Ishikawa (cell line): Measurements from ENCODE around the gene URGCP.
A peak's percentile ranks its signal among the peaks of the same experiment; 100 is the strongest.

Source experiments
- CEBPB ChIP-seq: IDR thresholded peaks from 2 replicates; pipeline ENCODE4 v1.6.1; 2012
- CREB1 ChIP-seq: IDR thresholded peaks from 2 replicates; pipeline ENCODE4 v1.6.1; 2012; ENCODE audit warnings: low read depth
- EGR1 ChIP-seq: IDR thresholded peaks from 2 replicates; pipeline ENCODE4 v1.6.1; 2012
- EP300 ChIP-seq: IDR thresholded peaks from 2 replicates; pipeline ENCODE4 v1.6.1; 2012; ENCODE audit warnings: borderline replicate concordance
- FOXM1 ChIP-seq: IDR thresholded peaks from 2 replicates; pipeline ENCODE4 v1.6.1; 2012; ENCODE audit warnings: low read depth, borderline replicate concordance
- MAX ChIP-seq: IDR thresholded peaks from 2 replicates; pipeline ENCODE4 v1.6.1; 2012
- NFIC ChIP-seq: IDR thresholded peaks from 2 replicates; pipeline ENCODE4 v1.6.1; 2012
- RAD21 ChIP-seq: IDR thresholded peaks from 2 replicates; pipeline ENCODE4 v1.6.1; 2012; ENCODE audit warnings: low read depth
- REST ChIP-seq: IDR thresholded peaks from 2 replicates; pipeline ENCODE4 v1.6.1; 2012; ENCODE audit warnings: low read depth, mild to moderate bottlenecking
- TAF1 ChIP-seq: IDR thresholded peaks from 2 replicates; pipeline ENCODE4 v1.6.1; 2012; ENCODE audit warnings: low read depth, mild to moderate bottlenecking
- TCF12 ChIP-seq: IDR thresholded peaks from 2 replicates; pipeline ENCODE4 v1.6.1; 2012; ENCODE audit warnings: low read depth
- TEAD4 ChIP-seq: IDR thresholded peaks from 2 replicates; pipeline ENCODE4 v1.6.1; 2012
- USF1 ChIP-seq: IDR thresholded peaks from 2 replicates; pipeline ENCODE4 v1.6.1; 2012
- YY1 ChIP-seq: IDR thresholded peaks from 2 replicates; pipeline ENCODE4 v1.6.1; 2012; ENCODE audit warnings: low read depth
- ZBTB7A ChIP-seq: IDR thresholded peaks from 2 replicates; pipeline ENCODE4 v1.6.1; 2012; ENCODE audit warnings: low read depth

URGCP gene

GRCh38 chr7:43944286-43944685, 37.9 kb upstream of the URGCP start:
- no peak for TF ChIP-seq REST
- TF ChIP-seq FOXM1, result no peak
- no peak for TF ChIP-seq CEBPB
- TF ChIP-seq MAX, result no peak
- TF ChIP-seq NFIC, result no peak
- TF ChIP-seq RAD21, result no peak
- TF ChIP-seq EGR1, result no peak
- no peak for TF ChIP-seq USF1
- TF ChIP-seq ZBTB7A, result no peak
- TF ChIP-seq TAF1, result no peak
- no peak for TF ChIP-seq CREB1
- no peak for TF ChIP-seq EP300
- TF ChIP-seq TEAD4, result no peak
- TF ChIP-seq YY1, result no peak
- no peak for TF ChIP-seq TCF12

- no peak for TF ChIP-seq CREB1
These were observed 37.2 kb upstream of the URGCP start for GRCh38 chr7:43943417-43944187.

- TF ChIP-seq RAD21 (peak; percentile 32), ZBTB7A (no peak)
These were observed 36.6 kb upstream of the URGCP start for GRCh38 chr7:43942997-43943396.

- TF ChIP-seq TEAD4 (no peak), EGR1 (no peak), YY1 (no peak), NFIC (no peak), REST (no peak), TAF1 (no peak), TCF12 (no peak), ZBTB7A (no peak), MAX (no peak), EP300 (no peak), FOXM1 (no peak), USF1 (no peak), CEBPB (no peak), CREB1 (no peak), RAD21 (no peak)
These were observed 35.9 kb upstream of the URGCP start for GRCh38 chr7:43942250-43942649.

GRCh38 chr7:43938892-43939482, 32.6 kb upstream of the URGCP start:
- TF ChIP-seq RAD21, result no peak
- no peak for TF ChIP-seq TCF12
- TF ChIP-seq CREB1, result no peak
- TF ChIP-seq ZBTB7A, result no peak
- TF ChIP-seq CEBPB, result no peak
- no peak for TF ChIP-seq TAF1
- no peak for TF ChIP-seq YY1

GRCh38 chr7:43937444-43937843, 31.0 kb upstream of the URGCP start:
- TF ChIP-seq TAF1 (no peak), NFIC (no peak), EGR1 (no peak), FOXM1 (no peak), CREB1 (no peak), USF1 (no peak), TCF12 (no peak), EP300 (no peak), TEAD4 (no peak), REST (no peak), MAX (no peak), YY1 (no peak), ZBTB7A (no peak)
